Measurements from ENCODE around the gene NR5A1. TPM values are rescaled to one million over a fixed set of nuclear protein-coding genes. Genes with fewer than 3 reads are reported as not detected.

The NR5A1 gene
- total RNA-seq, 4 donors from 2014 or later = not detected

DNA sequence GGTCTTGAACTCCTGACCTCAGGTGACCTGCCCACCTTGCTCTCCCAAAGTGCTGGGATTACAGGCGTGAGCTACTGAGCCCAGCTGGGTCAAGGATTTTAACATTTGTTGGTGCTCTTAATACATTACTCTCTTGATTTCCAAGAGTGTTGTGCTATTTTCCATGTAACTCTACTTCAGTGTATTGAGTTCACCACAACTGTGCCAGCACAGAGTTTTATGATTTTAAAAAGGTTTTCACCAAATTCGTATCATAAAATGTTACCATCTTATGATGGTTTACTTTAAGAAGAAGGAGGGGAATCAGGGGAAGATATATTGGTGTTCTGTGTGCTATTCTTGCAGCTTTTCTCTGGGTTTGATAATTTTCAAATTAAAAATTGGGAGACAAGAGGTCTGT lies 63.6 kb downstream of the NR5A1 start:
- in situ Hi-C loops (cut with MboI; ENCODE audit: low pct_ligation_motif_present in 1 of 4, low pct_unique_long_range_greater_than_20kb in 1 of 4, low sequenced_read_pairs in 3 of 4) (no loop called here), intact Hi-C loops (cut with DNase I; ENCODE audit: low total_unique reads) (no loop called here)
- no peak overlapping the region for H3K4me3 ChIP-seq
- H3K27ac ChIP-seq = no peak overlapping the region
- H3K36me3 ChIP-seq = no peaks in the 10 kb centered on the region
- peaks cover 13% of the 10 kb centered on the region for H3K27me3 ChIP-seq
- DNase-seq = no peak
- no peaks in the 10 kb centered on the region for H3K4me1 ChIP-seq
- H3K9me3 ChIP-seq = peaks cover 0 to 6% of the 10 kb centered on the region in 2 donors
- TF ChIP-seq POLR2AphosphoS5 (IDR thresholded peaks at IDR 0.05) (no peak), EP300 (IDR thresholded peaks at IDR 0.05; ENCODE audit: low read depth) (no peak)
- 50 to 81% methylated on average over 2 of the region's 2 CpGs for WGBS, 2 donors (ENCODE audit: low coverage in 1 of 2)

- TF ChIP-seq CTCF (IDR thresholded peaks at IDR 0.05) (no peak), POLR2A (IDR thresholded peaks at IDR 0.05) (no peak), EP300 (IDR thresholded peaks at IDR 0.05; ENCODE audit: low read depth) (no peak), POLR2AphosphoS5 (IDR thresholded peaks at IDR 0.05) (no peak)
- Histone ChIP-seq H3K27me3 (peaks cover 13% of the 10 kb centered on the region), H3K4me1 (no peaks in the 10 kb centered on the region), H3K4me3 (no peak overlapping the region), H3K27ac (no peak overlapping the region), H3K36me3 (no peaks in the 10 kb centered on the region), H3K9me3 (peaks cover 0 to 6% of the 10 kb centered on the region in 2 donors)
- intact Hi-C loops (cut with DNase I; ENCODE audit: low total_unique reads) (no loop called here), in situ Hi-C loops (cut with MboI; ENCODE audit: low pct_ligation_motif_present in 1 of 4, low pct_unique_long_range_greater_than_20kb in 1 of 4, low sequenced_read_pairs in 3 of 4) (no loop called here)
- no peak for DNase-seq
- 72 to 73% methylated on average over 3 of the region's 3 CpGs for WGBS, 2 donors (ENCODE audit: low coverage in 1 of 2)
These were observed 64.4 kb downstream of the NR5A1 start for GRCh38 chr9:124442826-124443225.

GRCh38 chr9:124442379-124442778 lies 64.8 kb downstream of the NR5A1 start:
- Histone ChIP-seq H3K4me3 (no peak overlapping the region), H3K4me1 (no peaks in the 10 kb centered on the region), H3K27ac (no peak overlapping the region), H3K27me3 (peaks cover 13% of the 10 kb centered on the region), H3K36me3 (no peaks in the 10 kb centered on the region), H3K9me3 (peaks cover 0 to 6% of the 10 kb centered on the region in 2 donors)
- in situ Hi-C loops (cut with MboI; ENCODE audit: low pct_ligation_motif_present in 1 of 4, low pct_unique_long_range_greater_than_20kb in 1 of 4, low sequenced_read_pairs in 3 of 4) = no loop called here
- no peak for DNase-seq
- intact Hi-C loops (cut with DNase I; ENCODE audit: low total_unique reads) = no loop called here
- no peak for TF ChIP-seq EP300 (IDR thresholded peaks at IDR 0.05; ENCODE audit: low read depth)
- no peak for TF ChIP-seq POLR2A (IDR thresholded peaks at IDR 0.05)
- no peak for TF ChIP-seq POLR2AphosphoS5 (IDR thresholded peaks at IDR 0.05)
- TF ChIP-seq CTCF (IDR thresholded peaks at IDR 0.05) = no peak

DNA sequence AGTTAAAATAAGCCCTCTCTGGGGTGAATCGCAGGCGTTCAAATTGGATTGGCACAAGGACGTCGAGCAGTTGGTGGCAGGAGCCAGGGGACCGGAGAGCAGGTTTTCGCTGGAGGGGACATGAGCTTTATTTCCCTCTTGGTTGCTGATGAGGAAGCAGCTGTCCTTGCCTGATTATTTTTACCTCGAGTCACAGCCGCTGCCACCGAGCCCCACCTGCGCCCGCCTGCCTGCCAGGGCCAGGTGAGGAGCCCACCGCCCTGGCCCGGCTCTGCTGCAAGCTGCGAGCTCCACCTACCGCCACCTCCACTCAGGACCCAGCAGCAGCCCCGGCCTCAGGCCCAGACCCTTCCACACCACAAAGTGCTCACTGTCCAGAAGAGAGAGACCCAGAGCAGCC lies 65.9 kb downstream of the NR5A1 start:
- no peaks in the 10 kb centered on the region for H3K36me3 ChIP-seq

More for the DNA sequence above, 65.9 kb downstream of the NR5A1 start:
- no peak for TF ChIP-seq POLR2A (IDR thresholded peaks at IDR 0.05)
- no peak for TF ChIP-seq CTCF (IDR thresholded peaks at IDR 0.05)
- no peak for TF ChIP-seq EP300 (IDR thresholded peaks at IDR 0.05; ENCODE audit: low read depth)
- TF ChIP-seq POLR2AphosphoS5 (IDR thresholded peaks at IDR 0.05) = no peak
- H3K27ac ChIP-seq = no peak overlapping the region
- intact Hi-C loops (cut with DNase I; ENCODE audit: low total_unique reads) = no loop called here
- H3K27me3 ChIP-seq = peaks cover 13% of the 10 kb centered on the region
- in situ Hi-C loops (cut with MboI; ENCODE audit: low pct_ligation_motif_present in 1 of 4, low pct_unique_long_range_greater_than_20kb in 1 of 4, low sequenced_read_pairs in 3 of 4) = no loop called here
- no peaks in the 10 kb centered on the region for H3K4me1 ChIP-seq
- DNase-seq = no peak
- peaks cover 0 to 6% of the 10 kb centered on the region in 2 donors for H3K9me3 ChIP-seq
- H3K4me3 ChIP-seq = no peak overlapping the region
- 80 to 100% methylated on average over 2 to 16 of the region's 16 CpGs for WGBS, 2 donors (ENCODE audit: low coverage in 1 of 2)

Data from transverse colon (tissue), 4 donors.